Measurements from ENCODE around the gene CBX8. TPM values are rescaled to one million over a fixed set of nuclear protein-coding genes. Genes with fewer than 3 reads are reported as not detected.
A peak's percentile ranks its signal among the peaks of the same experiment; 100 is the strongest.

CBX8 gene
- total and polyA plus RNA-seq, 2 of the 13 experiments (the other 11 are each of a cell fraction or from before 2014, with no cell fraction given) = 0.34 to 12.6 TPM

GRCh38 chr17:79746889-79747507 lies 49.9 kb downstream of the CBX8 start (continued):
- TF ChIP-seq ZNF142 (CRISPR knock-in tag; IDR thresholded peaks at IDR 0.05) (no peak), ZHX1 (CRISPR knock-in tag; IDR thresholded peaks at IDR 0.05; ENCODE audit: low read depth) (no peak), ZBTB7A (CRISPR knock-in tag; IDR thresholded peaks at IDR 0.05) (0 out of 2 replicates have a peak, but pooled peaks have one; percentile 1), ARID2 (CRISPR knock-in tag; IDR thresholded peaks at IDR 0.05; ENCODE audit: borderline replicate concordance) (no peak), SATB2 (CRISPR knock-in tag; IDR thresholded peaks at IDR 0.05) (no peak), ZNF670 (CRISPR knock-in tag; IDR thresholded peaks at IDR 0.05; ENCODE audit: borderline replicate concordance) (no peak), NCOR1 (IDR thresholded peaks at IDR 0.05; ENCODE audit: borderline replicate concordance, low read length) (no peak), MXD4 (CRISPR knock-in tag; IDR thresholded peaks at IDR 0.05) (no peak), LCORL (IDR thresholded peaks at IDR 0.05) (no peak), LCORL (CRISPR knock-in tag; IDR thresholded peaks at IDR 0.05) (no peak), ZNF263 (CRISPR knock-in tag; IDR thresholded peaks at IDR 0.05) (peak; percentile 84), SNRNP70 (IDR thresholded peaks at IDR 0.05; ENCODE audit: low read depth, low read length) (no peak), SP2 (CRISPR knock-in tag; IDR thresholded peaks at IDR 0.05) (no peak), POLR2G (IDR thresholded peaks at IDR 0.05; ENCODE audit: low read depth, low read length) (no peak), ZBTB20 (CRISPR knock-in tag; IDR thresholded peaks at IDR 0.05; ENCODE audit: borderline replicate concordance, low read depth) (0 out of 2 replicates have a peak, but pooled peaks have one; percentile 21), ZNF20 (CRISPR knock-in tag; IDR thresholded peaks at IDR 0.05) (no peak), JARID2 (CRISPR knock-in tag; IDR thresholded peaks at IDR 0.05; ENCODE audit: insufficient replicate concordance) (no peak), ZNF510 (CRISPR knock-in tag; IDR thresholded peaks at IDR 0.05; ENCODE audit: low read depth) (no peak), ETV6 (CRISPR knock-in tag; conservative IDR thresholded peaks at IDR 0.05) (no peak), ZMYM3 (CRISPR knock-in tag; IDR thresholded peaks at IDR 0.05) (no peak), MAFG (CRISPR knock-in tag; IDR thresholded peaks at IDR 0.05) (0 out of 2 replicates have a peak, but pooled peaks have one; percentile 23), ZNF230 (CRISPR knock-in tag; IDR thresholded peaks at IDR 0.05) (no peak)
- TF ChIP-seq, protein P1, sequence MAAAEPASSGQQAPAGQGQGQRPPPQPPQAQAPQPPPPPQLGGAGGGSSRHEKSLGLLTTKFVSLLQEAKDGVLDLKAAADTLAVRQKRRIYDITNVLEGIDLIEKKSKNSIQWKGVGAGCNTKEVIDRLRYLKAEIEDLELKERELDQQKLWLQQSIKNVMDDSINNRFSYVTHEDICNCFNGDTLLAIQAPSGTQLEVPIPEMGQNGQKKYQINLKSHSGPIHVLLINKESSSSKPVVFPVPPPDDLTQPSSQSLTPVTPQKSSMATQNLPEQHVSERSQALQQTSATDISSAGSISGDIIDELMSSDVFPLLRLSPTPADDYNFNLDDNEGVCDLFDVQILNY (CRISPR knock-in tag; conservative IDR thresholded peaks at IDR 0.05) = no peak

Measured in HepG2 (cell line).